Duodenal mucosa (tissue), 2 donors: Measurements from ENCODE around the gene SPPL3.

Source experiments
- H3K27ac ChIP-seq: one replicate; pipeline ENCODE4 v1.7.0; 2013; ENCODE audit warnings: low read depth, low read length
- H3K27me3 ChIP-seq, 2 donors: one replicate each; pipeline ENCODE4 v1.7.0; 2013; ENCODE audit warnings: low read length in 2 of 2, control low read depth in 1 of 2; ENCODE audit not compliant: insufficient read depth in 2 of 2, control insufficient read depth in 1 of 2
- H3K36me3 ChIP-seq, 2 donors: one replicate each; pipeline ENCODE4 v1.7.0; 2013; ENCODE audit warnings: low read length in 2 of 2, control low read depth in 1 of 2; ENCODE audit not compliant: insufficient read depth in 2 of 2, control insufficient read depth in 1 of 2
- H3K4me1 ChIP-seq, 2 donors: one replicate each; pipeline ENCODE4 v1.7.0; 2013; ENCODE audit warnings: low read length in 2 of 2, control low read depth in 1 of 2; ENCODE audit not compliant: insufficient read depth in 2 of 2, control insufficient read depth in 1 of 2
- H3K4me3 ChIP-seq, 2 donors: one replicate each; pipeline ENCODE4 v1.7.0; 2013; ENCODE audit warnings: low read length in 2 of 2, low read depth in 1 of 2
- H3K9ac ChIP-seq, 2 donors: one replicate each; pipeline ENCODE4 v1.7.0; 2013; ENCODE audit warnings: low read length in 2 of 2, low read depth in 1 of 2
- H3K9me3 ChIP-seq, 2 donors: one replicate each; pipeline ENCODE4 v1.7.0; 2013; ENCODE audit warnings: low read length in 2 of 2, control low read depth in 1 of 2; ENCODE audit not compliant: control insufficient read depth in 1 of 2

Gene SPPL3

GRCh38 chr12:120858306-120859088, 45.7 kb downstream of the SPPL3 start:
- no peak overlapping the region for H3K27ac ChIP-seq
- no peaks in the 10 kb centered on the region for H3K27me3 ChIP-seq
- no peaks in the 10 kb centered on the region for H3K36me3 ChIP-seq
- no peaks in the 10 kb centered on the region for H3K9me3 ChIP-seq
- H3K4me3 ChIP-seq, result no peak overlapping the region
- no peak overlapping the region for H3K9ac ChIP-seq
- H3K4me1 ChIP-seq, result peaks cover 0 to 7% of the 10 kb centered on the region in 2 donors

DNA sequence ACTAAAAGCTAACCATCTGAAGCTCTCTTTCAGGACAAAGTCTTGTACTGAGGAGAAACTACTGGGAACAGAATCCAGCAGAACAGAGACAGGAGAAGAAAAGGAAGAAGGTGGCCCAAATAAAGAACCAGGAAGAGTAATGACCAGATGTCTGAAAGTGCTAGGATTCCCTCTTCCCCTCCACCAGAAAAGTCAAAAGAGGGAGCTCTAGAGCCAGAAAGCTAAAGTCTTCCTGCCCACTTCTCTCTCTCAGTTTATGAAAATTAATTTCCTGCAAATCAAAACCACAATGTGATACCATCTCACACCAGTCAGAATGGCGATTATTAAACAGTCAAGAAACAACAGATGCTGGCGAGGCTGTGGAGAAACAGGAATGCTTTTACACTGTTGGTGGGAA, 47.2 kb downstream of the SPPL3 start:
- no peaks in the 10 kb centered on the region for H3K9me3 ChIP-seq
- H3K27ac ChIP-seq, result no peak overlapping the region
- no peak overlapping the region for H3K9ac ChIP-seq
- H3K4me3 ChIP-seq, result no peak overlapping the region
- H3K27me3 ChIP-seq, result no peaks in the 10 kb centered on the region
- H3K4me1 ChIP-seq, result peaks cover 0 to 7% of the 10 kb centered on the region in 2 donors
- H3K36me3 ChIP-seq, result no peaks in the 10 kb centered on the region

- no peak overlapping the region for H3K27ac ChIP-seq
Observed at GRCh38 chr12:120855823-120856588, 48.2 kb downstream of the SPPL3 start.

GRCh38 chr12:120854804-120855203, 49.4 kb downstream of the SPPL3 start:
- H3K9ac ChIP-seq, result no peak overlapping the region
- H3K4me3 ChIP-seq, result no peak overlapping the region
- H3K27ac ChIP-seq, result no peak overlapping the region
- H3K4me1 ChIP-seq, result peaks cover 0 to 19% of the 10 kb centered on the region in 2 donors
- no peaks in the 10 kb centered on the region for H3K27me3 ChIP-seq
- H3K9me3 ChIP-seq, result no peaks in the 10 kb centered on the region
- no peaks in the 10 kb centered on the region for H3K36me3 ChIP-seq

More at GRCh38 chr12:120855823-120856588, 48.2 kb downstream of the SPPL3 start:
- Histone ChIP-seq H3K36me3 (no peaks in the 10 kb centered on the region), H3K4me1 (peaks cover 0 to 17% of the 10 kb centered on the region in 2 donors), H3K9me3 (no peaks in the 10 kb centered on the region), H3K4me3 (no peak overlapping the region), H3K27me3 (no peaks in the 10 kb centered on the region), H3K9ac (no peak overlapping the region)

DNA sequence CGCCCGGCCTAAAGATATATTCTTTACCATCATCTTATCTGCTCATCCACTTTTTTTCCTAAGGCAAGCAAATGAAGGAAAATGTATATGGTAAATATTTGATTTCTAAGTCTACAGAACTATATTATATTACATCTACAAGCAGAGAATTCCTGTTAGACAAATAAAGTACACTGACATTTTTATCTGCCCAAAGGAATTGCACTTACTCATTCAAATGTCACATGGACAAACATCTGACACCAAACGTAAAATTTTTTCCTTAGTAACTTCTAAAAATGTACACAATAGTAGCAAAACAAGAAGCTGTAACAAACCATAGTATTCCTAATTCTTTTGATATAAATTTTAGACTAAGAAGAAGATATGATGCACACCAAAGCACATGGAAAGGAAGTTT, 51.0 kb downstream of the SPPL3 start:
- Histone ChIP-seq H3K27ac (no peak overlapping the region), H3K4me1 (peaks cover 2 to 25% of the 10 kb centered on the region in 2 donors), H3K36me3 (no peaks in the 10 kb centered on the region), H3K9ac (no peak overlapping the region), H3K9me3 (no peaks in the 10 kb centered on the region), H3K4me3 (no peak overlapping the region), H3K27me3 (no peaks in the 10 kb centered on the region)

DNA sequence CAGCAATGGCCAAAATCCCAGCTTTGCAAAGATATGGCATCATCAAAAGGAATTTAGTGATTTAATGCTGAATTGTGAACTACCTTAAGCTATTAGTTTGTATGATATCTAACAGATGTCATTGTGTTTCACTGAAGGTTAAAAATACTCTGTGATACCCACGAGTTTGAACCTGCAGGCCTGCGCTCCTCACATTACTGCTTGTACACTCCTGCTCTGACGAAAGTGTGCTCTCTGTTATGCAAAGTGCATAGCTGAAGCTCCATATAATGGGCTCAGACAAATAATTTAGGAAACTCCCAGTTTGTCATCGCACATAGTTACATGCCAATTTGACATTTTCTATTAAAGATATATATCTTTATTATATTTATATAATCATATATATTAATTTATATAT, 52.2 kb downstream of the SPPL3 start:
- Histone ChIP-seq H3K4me3 (no peak overlapping the region), H3K36me3 (no peaks in the 10 kb centered on the region), H3K27me3 (no peaks in the 10 kb centered on the region), H3K9me3 (no peaks in the 10 kb centered on the region), H3K27ac (no peak overlapping the region), H3K9ac (no peak overlapping the region), H3K4me1 (peaks cover 11 to 28% of the 10 kb centered on the region in 2 donors)

- Histone ChIP-seq H3K4me3 (no peak overlapping the region), H3K27ac (no peak overlapping the region), H3K27me3 (no peaks in the 10 kb centered on the region), H3K9me3 (no peaks in the 10 kb centered on the region), H3K4me1 (peaks cover 11 to 23% of the 10 kb centered on the region in 2 donors), H3K36me3 (no peaks in the 10 kb centered on the region), H3K9ac (no peak overlapping the region)
Observed at GRCh38 chr12:120851444-120851843, 52.7 kb downstream of the SPPL3 start.

- no peak overlapping the region for H3K9ac ChIP-seq
- H3K4me1 ChIP-seq, result peaks cover 15 to 23% of the 10 kb centered on the region in 2 donors
- no peak overlapping the region for H3K27ac ChIP-seq
- no peaks in the 10 kb centered on the region for H3K27me3 ChIP-seq
- H3K4me3 ChIP-seq, result no peak overlapping the region
- no peaks in the 10 kb centered on the region for H3K36me3 ChIP-seq
- H3K9me3 ChIP-seq, result no peaks in the 10 kb centered on the region
Observed at GRCh38 chr12:120849765-120850164, 54.4 kb downstream of the SPPL3 start.

DNA sequence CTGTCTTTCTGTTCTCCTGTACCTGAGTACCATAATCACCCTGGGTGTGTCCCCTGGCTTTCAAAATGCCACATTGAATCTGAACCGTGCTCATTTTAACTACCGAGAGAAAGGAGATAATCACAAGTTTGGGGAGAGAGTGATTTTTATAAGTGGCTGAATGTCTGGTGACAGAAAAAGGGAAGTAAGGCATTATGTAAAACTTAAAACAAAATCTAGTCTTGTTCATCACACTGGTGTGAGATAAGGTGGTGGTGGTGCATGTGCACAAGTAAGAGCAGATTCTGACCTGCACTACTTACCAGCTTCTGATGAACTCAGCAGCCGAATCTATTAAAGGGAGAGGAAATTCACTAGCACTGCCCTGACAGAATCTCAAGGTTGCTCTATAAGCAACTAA, 56.3 kb downstream of the SPPL3 start:
- Histone ChIP-seq H3K9ac (no peak overlapping the region), H3K9me3 (no peaks in the 10 kb centered on the region), H3K27ac (no peak overlapping the region), H3K36me3 (no peaks in the 10 kb centered on the region), H3K4me1 (peaks cover 19 to 23% of the 10 kb centered on the region in 2 donors), H3K27me3 (no peaks in the 10 kb centered on the region), H3K4me3 (no peak overlapping the region)

DNA sequence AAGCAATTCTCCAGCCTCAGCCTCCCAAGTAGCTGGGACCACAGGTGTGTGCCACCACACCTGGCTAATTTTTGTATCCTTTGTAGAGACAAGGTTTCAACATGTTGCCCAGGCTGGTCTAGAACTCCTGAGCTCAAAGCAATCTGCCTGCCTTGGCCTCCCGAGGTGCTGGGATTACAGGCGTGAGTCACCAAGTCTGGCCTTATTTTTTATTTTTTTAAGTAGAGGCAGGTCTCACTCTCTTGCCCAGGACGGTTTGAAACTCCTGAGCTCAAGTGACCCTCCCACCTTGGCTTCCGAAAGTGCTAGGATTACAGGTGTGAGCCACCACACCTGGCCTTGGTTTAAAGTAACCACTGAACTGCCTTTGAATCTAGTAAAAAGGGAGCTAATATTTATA, 56.8 kb downstream of the SPPL3 start:
- no peaks in the 10 kb centered on the region for H3K27me3 ChIP-seq
- no peaks in the 10 kb centered on the region for H3K36me3 ChIP-seq
- no peaks in the 10 kb centered on the region for H3K9me3 ChIP-seq
- no peak overlapping the region for H3K9ac ChIP-seq
- peaks cover 19 to 27% of the 10 kb centered on the region in 2 donors for H3K4me1 ChIP-seq
- no peak overlapping the region for H3K27ac ChIP-seq
- H3K4me3 ChIP-seq, result no peak overlapping the region
